Measurements from ENCODE around the gene L3MBTL3. TPM values are rescaled to one million over a fixed set of nuclear protein-coding genes. Genes with fewer than 3 reads are reported as not detected.

The L3MBTL3 gene
- polyA plus RNA-seq, 1 donor from 2014 or later: 47.6 TPM

DNA sequence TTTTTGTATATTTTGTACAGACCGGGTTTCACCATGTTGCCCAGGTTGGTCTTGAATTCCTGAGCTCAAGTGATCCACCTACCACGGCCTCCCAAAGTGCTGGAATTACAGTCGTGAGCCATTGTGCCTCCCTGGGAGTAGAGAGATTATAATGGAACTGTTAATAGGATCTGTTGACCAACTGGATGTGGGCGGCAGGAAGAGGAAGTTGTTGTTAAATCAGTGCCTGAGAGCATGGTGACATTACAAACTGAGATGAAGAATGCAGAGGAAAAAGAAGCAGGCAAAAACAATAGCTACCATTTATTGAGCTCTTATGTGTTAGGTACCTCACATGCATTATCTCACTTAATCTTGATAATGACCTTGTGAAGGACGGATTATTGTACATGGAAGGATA, 9.2 kb upstream of the L3MBTL3 start:
- no peak overlapping the region for H3K4me3 ChIP-seq (ENCODE audit: low read length)
- no peaks in the 10 kb centered on the region for H3K27me3 ChIP-seq (ENCODE audit: insufficient read depth, low read depth, low read length)
- no peak overlapping the region for H3K4me2 ChIP-seq (ENCODE audit: low read length)
- H3F3A ChIP-seq (ENCODE audit: insufficient read depth, low read length, poor library complexity, severe bottlenecking): no peaks in the 10 kb centered on the region
- no peaks in the 10 kb centered on the region for H3K9me3 ChIP-seq (ENCODE audit: low read length)
- no peaks in the 10 kb centered on the region for H3K36me3 ChIP-seq (ENCODE audit: insufficient read depth, low read length)
- no peak overlapping the region for H3K9ac ChIP-seq (ENCODE audit: low read length)
- H3K27ac ChIP-seq (ENCODE audit: low read length): no peak overlapping the region
- no peaks in the 10 kb centered on the region for H4K20me1 ChIP-seq (ENCODE audit: insufficient read depth)
- TF ChIP-seq EZH2 (IDR thresholded peaks at IDR 0.05; ENCODE audit: borderline replicate concordance, insufficient read depth, low read length, poor library complexity, severe bottlenecking): no peak
- no peak for TF ChIP-seq MXI1 (conservative IDR thresholded peaks at IDR 0.05; ENCODE audit: poor library complexity, severe bottlenecking)
- TF ChIP-seq, protein P1, sequence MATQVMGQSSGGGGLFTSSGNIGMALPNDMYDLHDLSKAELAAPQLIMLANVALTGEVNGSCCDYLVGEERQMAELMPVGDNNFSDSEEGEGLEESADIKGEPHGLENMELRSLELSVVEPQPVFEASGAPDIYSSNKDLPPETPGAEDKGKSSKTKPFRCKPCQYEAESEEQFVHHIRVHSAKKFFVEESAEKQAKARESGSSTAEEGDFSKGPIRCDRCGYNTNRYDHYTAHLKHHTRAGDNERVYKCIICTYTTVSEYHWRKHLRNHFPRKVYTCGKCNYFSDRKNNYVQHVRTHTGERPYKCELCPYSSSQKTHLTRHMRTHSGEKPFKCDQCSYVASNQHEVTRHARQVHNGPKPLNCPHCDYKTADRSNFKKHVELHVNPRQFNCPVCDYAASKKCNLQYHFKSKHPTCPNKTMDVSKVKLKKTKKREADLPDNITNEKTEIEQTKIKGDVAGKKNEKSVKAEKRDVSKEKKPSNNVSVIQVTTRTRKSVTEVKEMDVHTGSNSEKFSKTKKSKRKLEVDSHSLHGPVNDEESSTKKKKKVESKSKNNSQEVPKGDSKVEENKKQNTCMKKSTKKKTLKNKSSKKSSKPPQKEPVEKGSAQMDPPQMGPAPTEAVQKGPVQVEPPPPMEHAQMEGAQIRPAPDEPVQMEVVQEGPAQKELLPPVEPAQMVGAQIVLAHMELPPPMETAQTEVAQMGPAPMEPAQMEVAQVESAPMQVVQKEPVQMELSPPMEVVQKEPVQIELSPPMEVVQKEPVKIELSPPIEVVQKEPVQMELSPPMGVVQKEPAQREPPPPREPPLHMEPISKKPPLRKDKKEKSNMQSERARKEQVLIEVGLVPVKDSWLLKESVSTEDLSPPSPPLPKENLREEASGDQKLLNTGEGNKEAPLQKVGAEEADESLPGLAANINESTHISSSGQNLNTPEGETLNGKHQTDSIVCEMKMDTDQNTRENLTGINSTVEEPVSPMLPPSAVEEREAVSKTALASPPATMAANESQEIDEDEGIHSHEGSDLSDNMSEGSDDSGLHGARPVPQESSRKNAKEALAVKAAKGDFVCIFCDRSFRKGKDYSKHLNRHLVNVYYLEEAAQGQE (IDR thresholded peaks at IDR 0.05; ENCODE audit: borderline replicate concordance): no peak
- no peak for TF ChIP-seq CTCF (IDR thresholded peaks at IDR 0.05; ENCODE audit: poor library complexity, severe bottlenecking)
- TF ChIP-seq POLR2AphosphoS5 (IDR thresholded peaks at IDR 0.05): no peak
- TF ChIP-seq RAD21 (conservative IDR thresholded peaks at IDR 0.05): no peak
- TF ChIP-seq SMC3 (conservative IDR thresholded peaks at IDR 0.05; ENCODE audit: poor library complexity): no peak
- TF ChIP-seq TAF1 (IDR thresholded peaks at IDR 0.05; ENCODE audit: low read depth): no peak
- TF ChIP-seq EP300 (conservative IDR thresholded peaks at IDR 0.05; ENCODE audit: poor library complexity, severe bottlenecking): no peak
- no peaks in the 10 kb centered on the region for H3K79me2 ChIP-seq (replicated peaks; ENCODE audit: insufficient read depth, low read length)
- no peaks in the 10 kb centered on the region for H3K9me2 ChIP-seq (ENCODE audit: insufficient read depth, low read length)
- no peak overlapping the region for H2AFZ ChIP-seq (ENCODE audit: low read depth, low read length)

DNA sequence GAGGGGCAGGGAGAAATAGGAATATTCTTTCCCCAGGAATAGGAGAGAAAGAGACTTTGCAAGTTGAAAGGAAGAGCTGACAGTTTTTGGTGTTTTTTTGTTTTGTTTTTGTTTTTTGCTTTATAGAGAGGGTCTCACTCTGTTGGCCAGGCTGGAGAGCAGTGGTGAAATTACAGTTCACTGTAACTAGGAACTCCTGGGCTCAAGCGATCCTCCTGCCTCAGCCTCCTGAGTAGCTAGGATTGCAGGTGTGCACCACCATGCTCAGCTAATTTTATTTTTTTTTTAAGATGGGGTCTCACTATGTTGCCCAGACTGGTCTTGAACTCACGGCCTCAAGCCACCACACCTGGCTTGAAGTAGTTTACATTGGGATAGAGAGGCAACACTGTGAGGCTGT, 8.0 kb upstream of the L3MBTL3 start:
- no peaks in the 10 kb centered on the region for H3F3A ChIP-seq (ENCODE audit: insufficient read depth, low read length, poor library complexity, severe bottlenecking)
- H2AFZ ChIP-seq (ENCODE audit: low read depth, low read length): no peak overlapping the region
- no peaks in the 10 kb centered on the region for H3K79me2 ChIP-seq (replicated peaks; ENCODE audit: insufficient read depth, low read length)
- no peak overlapping the region for H3K4me3 ChIP-seq (ENCODE audit: low read length)
- H3K9me2 ChIP-seq (ENCODE audit: insufficient read depth, low read length): no peaks in the 10 kb centered on the region
- no peaks in the 10 kb centered on the region for H4K20me1 ChIP-seq (ENCODE audit: insufficient read depth)
- H3K9me3 ChIP-seq (ENCODE audit: low read length): no peaks in the 10 kb centered on the region
- no peaks in the 10 kb centered on the region for H3K36me3 ChIP-seq (ENCODE audit: insufficient read depth, low read length)
- no peak overlapping the region for H3K4me2 ChIP-seq (ENCODE audit: low read length)
- TF ChIP-seq RAD21 (conservative IDR thresholded peaks at IDR 0.05): no peak
- TF ChIP-seq CTCF (IDR thresholded peaks at IDR 0.05; ENCODE audit: poor library complexity, severe bottlenecking): no peak
- no peak for TF ChIP-seq EZH2 (IDR thresholded peaks at IDR 0.05; ENCODE audit: borderline replicate concordance, insufficient read depth, low read length, poor library complexity, severe bottlenecking)
- no peak for TF ChIP-seq SMC3 (conservative IDR thresholded peaks at IDR 0.05; ENCODE audit: poor library complexity)
- no peak for TF ChIP-seq EP300 (conservative IDR thresholded peaks at IDR 0.05; ENCODE audit: poor library complexity, severe bottlenecking)
- no peak for TF ChIP-seq POLR2AphosphoS5 (IDR thresholded peaks at IDR 0.05)
- TF ChIP-seq, protein P1 (IDR thresholded peaks at IDR 0.05; ENCODE audit: borderline replicate concordance): no peak
- TF ChIP-seq TAF1 (IDR thresholded peaks at IDR 0.05; ENCODE audit: low read depth): no peak
- no peak for TF ChIP-seq MXI1 (conservative IDR thresholded peaks at IDR 0.05; ENCODE audit: poor library complexity, severe bottlenecking)
- H3K9ac ChIP-seq (ENCODE audit: low read length): no peak overlapping the region
- no peak overlapping the region for H3K27ac ChIP-seq (ENCODE audit: low read length)
- H3K27me3 ChIP-seq (ENCODE audit: insufficient read depth, low read depth, low read length): no peaks in the 10 kb centered on the region

Measured in neural cell (in vitro differentiated cells).